ENCODE measurements around the gene CPSF3. TPM values are rescaled to one million over a fixed set of nuclear protein-coding genes. Genes with fewer than 3 reads are reported as not detected.

The CPSF3 gene
- total and polyA plus RNA-seq, 8 donors: 5.7 to 13.2 (median 10.7) TPM

DNA sequence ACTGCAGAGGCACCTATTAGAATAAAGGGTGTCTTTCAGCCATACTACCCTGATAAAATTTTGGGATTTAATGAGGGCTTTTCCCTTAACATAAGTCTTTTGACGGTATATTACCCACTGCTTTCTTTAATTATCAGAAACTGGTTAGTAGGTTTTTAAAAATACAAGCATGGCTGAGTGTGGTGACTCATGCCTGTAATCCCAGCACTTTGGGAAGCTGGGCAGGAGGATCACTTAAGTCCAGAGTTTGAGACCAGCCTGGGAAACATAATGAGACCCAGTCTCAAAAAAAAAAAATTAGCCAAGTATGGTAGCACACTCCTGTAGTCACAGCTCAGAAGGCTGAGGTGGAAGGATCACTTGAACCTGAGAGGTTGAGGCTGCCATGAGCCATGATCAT is 16.1 kb downstream of the CPSF3 start:
- H3K27me3 ChIP-seq: no peaks in the 10 kb centered on the region
- TF ChIP-seq, protein P1, sequence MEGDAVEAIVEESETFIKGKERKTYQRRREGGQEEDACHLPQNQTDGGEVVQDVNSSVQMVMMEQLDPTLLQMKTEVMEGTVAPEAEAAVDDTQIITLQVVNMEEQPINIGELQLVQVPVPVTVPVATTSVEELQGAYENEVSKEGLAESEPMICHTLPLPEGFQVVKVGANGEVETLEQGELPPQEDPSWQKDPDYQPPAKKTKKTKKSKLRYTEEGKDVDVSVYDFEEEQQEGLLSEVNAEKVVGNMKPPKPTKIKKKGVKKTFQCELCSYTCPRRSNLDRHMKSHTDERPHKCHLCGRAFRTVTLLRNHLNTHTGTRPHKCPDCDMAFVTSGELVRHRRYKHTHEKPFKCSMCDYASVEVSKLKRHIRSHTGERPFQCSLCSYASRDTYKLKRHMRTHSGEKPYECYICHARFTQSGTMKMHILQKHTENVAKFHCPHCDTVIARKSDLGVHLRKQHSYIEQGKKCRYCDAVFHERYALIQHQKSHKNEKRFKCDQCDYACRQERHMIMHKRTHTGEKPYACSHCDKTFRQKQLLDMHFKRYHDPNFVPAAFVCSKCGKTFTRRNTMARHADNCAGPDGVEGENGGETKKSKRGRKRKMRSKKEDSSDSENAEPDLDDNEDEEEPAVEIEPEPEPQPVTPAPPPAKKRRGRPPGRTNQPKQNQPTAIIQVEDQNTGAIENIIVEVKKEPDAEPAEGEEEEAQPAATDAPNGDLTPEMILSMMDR (IDR thresholded peaks at IDR 0.05): no peak
- H3K4me1 ChIP-seq: no peaks in the 10 kb centered on the region
- H3K4me3 ChIP-seq: no peak overlapping the region
- intact Hi-C loops (cut with DNase I): no loop called here
- H3K27ac ChIP-seq: no peak overlapping the region
- DNase-seq: no peak
- ATAC-seq: no peak
- FAIRE-seq: no peak
- H3K36me3 ChIP-seq: peaks cover 5 to 39% (median 6%) of the 10 kb centered on the region in 3 donors
- WGBS, 2 donors: 94 to 97% methylated on average over 1 of the region's 1 CpG
- no peaks in the 10 kb centered on the region for H3K9me3 ChIP-seq

DNA sequence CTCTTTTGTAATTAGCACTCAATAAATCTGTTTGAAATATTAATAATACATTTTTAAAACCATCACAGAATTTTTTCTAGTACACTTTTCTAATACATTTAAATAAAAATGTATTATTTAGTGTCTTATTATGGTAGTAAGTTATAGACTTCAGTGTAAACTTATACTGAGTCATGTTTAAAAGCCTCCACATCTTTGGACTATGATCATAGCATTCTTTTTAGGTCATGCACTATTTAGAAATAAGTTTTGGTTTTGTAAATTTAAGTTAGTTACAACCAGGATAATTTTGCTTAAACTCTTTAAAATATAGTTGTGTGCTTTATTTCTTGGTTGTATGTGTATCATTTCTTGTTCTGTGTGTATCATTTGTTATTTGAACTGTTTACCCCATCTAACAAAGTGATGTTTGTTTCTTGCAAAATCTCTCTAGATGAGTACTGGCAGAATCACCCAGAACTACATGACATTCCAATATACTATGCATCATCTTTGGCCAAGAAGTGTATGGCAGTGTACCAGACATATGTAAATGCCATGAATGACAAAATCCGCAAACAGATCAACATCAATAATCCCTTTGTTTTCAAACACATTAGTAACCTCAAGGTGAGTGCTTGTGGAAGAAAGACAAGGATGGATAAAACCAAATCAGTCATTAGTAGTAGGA is 16.7 kb downstream of the CPSF3 start:
- no peak for DNase-seq
- ATAC-seq: no peak
- 85 to 86% methylated on average over 1 of the region's 1 CpG for WGBS, 2 donors
- FAIRE-seq: no peak
- H3K4me1 ChIP-seq: no peaks in the 10 kb centered on the region
- peaks cover 5 to 44% (median 6%) of the 10 kb centered on the region in 3 donors for H3K36me3 ChIP-seq
- H3K27ac ChIP-seq: no peak overlapping the region
- no peaks in the 10 kb centered on the region for H3K9me3 ChIP-seq
- intact Hi-C loops (cut with DNase I): no loop called here
- TF ChIP-seq, protein P1 (IDR thresholded peaks at IDR 0.05): no peak
- no peak overlapping the region for H3K4me3 ChIP-seq
- no peaks in the 10 kb centered on the region for H3K27me3 ChIP-seq

DNA sequence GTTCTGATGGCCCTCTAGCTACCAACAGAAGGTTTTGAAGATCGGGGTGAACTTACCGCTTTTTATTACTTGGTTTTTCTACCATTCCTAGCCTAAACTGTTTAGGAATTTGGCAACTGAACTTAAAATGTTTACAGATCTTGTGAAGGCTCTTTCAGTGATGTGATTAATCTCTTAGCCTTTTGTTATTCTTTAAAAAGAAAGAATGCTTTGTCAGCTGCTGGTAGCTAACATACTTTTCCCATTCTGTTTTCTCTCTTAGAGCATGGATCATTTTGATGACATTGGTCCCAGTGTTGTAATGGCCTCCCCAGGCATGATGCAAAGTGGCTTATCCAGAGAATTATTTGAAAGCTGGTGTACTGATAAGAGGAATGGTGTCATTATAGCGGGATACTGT is 18.1 kb downstream of the CPSF3 start:
- H3K4me3 ChIP-seq: no peak overlapping the region
- no peaks in the 10 kb centered on the region for H3K27me3 ChIP-seq
- no peak for FAIRE-seq
- WGBS, 2 donors: 36 to 50% methylated on average over 3 of the region's 3 CpGs
- TF ChIP-seq, protein P1 (IDR thresholded peaks at IDR 0.05): no peak
- H3K9me3 ChIP-seq: no peaks in the 10 kb centered on the region
- H3K4me1 ChIP-seq: no peaks in the 10 kb centered on the region
- no peak for DNase-seq
- intact Hi-C loops (cut with DNase I): no loop called here
- no peak for ATAC-seq
- no peak overlapping the region for H3K27ac ChIP-seq
- peaks cover 5 to 46% (median 6%) of the 10 kb centered on the region in 3 donors for H3K36me3 ChIP-seq

DNA sequence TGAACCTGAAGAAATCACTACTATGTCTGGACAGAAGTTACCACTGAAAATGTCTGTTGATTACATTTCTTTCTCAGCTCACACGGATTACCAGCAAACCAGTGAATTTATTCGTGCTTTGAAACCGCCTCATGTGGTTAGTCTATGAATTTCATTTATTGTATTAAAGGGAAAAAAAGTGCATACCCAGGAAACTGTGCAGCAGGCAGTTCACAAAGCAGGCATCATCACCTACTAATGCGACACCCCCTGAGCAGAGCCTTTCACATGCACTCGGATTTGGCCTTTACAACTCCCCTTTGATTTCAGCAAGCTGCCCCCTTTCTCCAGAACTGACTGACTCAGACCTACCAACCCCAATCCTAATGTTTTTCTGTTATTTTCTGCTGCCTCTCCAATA is 20.1 kb downstream of the CPSF3 start:
- Histone ChIP-seq H3K9me3 (no peaks in the 10 kb centered on the region), H3K4me1 (no peaks in the 10 kb centered on the region), H3K27ac (no peak overlapping the region), H3K4me3 (no peak overlapping the region), H3K36me3 (peaks cover 0 to 33% (median 0%) of the 10 kb centered on the region in 3 donors), H3K27me3 (no peaks in the 10 kb centered on the region)
- FAIRE-seq (no peak), ATAC-seq (no peak), DNase-seq (no peak)
- TF ChIP-seq, protein P1 (IDR thresholded peaks at IDR 0.05): no peak
- intact Hi-C loops (cut with DNase I): no loop called here
- WGBS, 2 donors: 88 to 91% methylated on average over 5 of the region's 5 CpGs

DNA sequence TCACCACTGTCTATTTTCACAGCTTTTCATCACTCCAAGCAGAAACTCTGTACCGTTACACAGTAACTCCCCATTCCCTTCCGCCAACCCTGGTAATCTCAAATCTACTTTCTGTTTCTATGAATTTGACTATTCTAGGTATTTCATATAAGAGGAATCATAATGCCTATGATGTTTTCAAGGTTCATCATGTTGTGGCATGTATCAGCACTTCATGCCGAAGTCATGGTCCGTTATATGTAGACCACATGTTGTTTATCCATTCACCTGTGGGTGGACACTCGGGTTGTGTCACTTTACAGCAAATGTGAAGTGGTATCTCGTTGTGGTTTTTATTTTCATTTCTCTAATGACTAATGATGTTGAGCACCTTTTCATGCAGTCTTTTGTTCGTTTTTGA is 21.6 kb downstream of the CPSF3 start:
- H3K27ac ChIP-seq: no peak overlapping the region
- H3K27me3 ChIP-seq: no peaks in the 10 kb centered on the region
- FAIRE-seq (no peak), ATAC-seq (no peak), DNase-seq (no peak)
- H3K4me1 ChIP-seq: no peaks in the 10 kb centered on the region
- H3K4me3 ChIP-seq: no peak overlapping the region
- H3K36me3 ChIP-seq: peaks cover 0 to 30% (median 0%) of the 10 kb centered on the region in 3 donors
- TF ChIP-seq, protein P1 (IDR thresholded peaks at IDR 0.05): no peak
- WGBS, 2 donors: 89 to 94% methylated on average over 7 of the region's 7 CpGs
- H3K9me3 ChIP-seq: no peaks in the 10 kb centered on the region
- intact Hi-C loops (cut with DNase I): no loop called here
